ENCODE measurements around the gene LGI2. TPM values are rescaled to one million over a fixed set of nuclear protein-coding genes. Genes with fewer than 3 reads are reported as not detected.

Gene LGI2
- total and polyA plus RNA-seq, 2 of the 8 experiments (the other 6 are each of a cell fraction or from before 2014, with no cell fraction given) = 2.3 to 4.0 TPM

GRCh38 chr4:24970635-24971034 lies 60.1 kb downstream of the LGI2 start:
- no peak overlapping the region for H3K18ac ChIP-seq (ENCODE audit: extremely low read depth, low read length)
- H3K4me3 ChIP-seq (ENCODE audit: extremely low read depth in 1 of 4, insufficient read depth in 2 of 4, low read depth in 3 of 4, low read length in 4 of 4) = no peak overlapping the region
- no peak overlapping the region for H2BK120ac ChIP-seq (replicated peaks; ENCODE audit: low read depth, low read length)
- no peak overlapping the region for H3K56ac ChIP-seq (replicated peaks; ENCODE audit: insufficient read length, low read depth, low read length)
- H3K9ac ChIP-seq (replicated peaks in 1 of 4; ENCODE audit: extremely low read depth in 1 of 4, low read depth in 3 of 4, low read length in 3 of 4) = no peak overlapping the region
- ChIA-PET CTCF (ENCODE audit: partially characterized antibody) (no interaction called here), POLR2A (ENCODE audit: partially characterized antibody) (no interaction called here)
- H3K4me2 ChIP-seq (ENCODE audit: insufficient read depth in 1 of 2, low read depth in 2 of 2, low read length in 2 of 2) = no peak overlapping the region
- peaks cover 11 to 16% of the 10 kb centered on the region in 2 experiments for H3K9me3 ChIP-seq (ENCODE audit: insufficient read depth in 2 of 2, low read depth in 1 of 2, low read length in 1 of 2)
- no peak overlapping the region for H3K23ac ChIP-seq (ENCODE audit: insufficient read length)
- no peak overlapping the region; the same call in 1 of the 2 replicates for H4K8ac ChIP-seq (ENCODE audit: extremely low read depth, insufficient read depth, low read length)
- 0 out of 8 replicates have a peak, but pooled peaks cover 0 to 2% (median 0%) of the 10 kb centered on the region in 4 experiments for H3K36me3 ChIP-seq (ENCODE audit: control insufficient read depth in 2 of 4, insufficient read depth in 4 of 4, low read length in 3 of 4)
- H2BK20ac ChIP-seq (ENCODE audit: low read length) = no peak overlapping the region
- H3K27ac ChIP-seq (ENCODE audit: low read depth, low read length) = no peak overlapping the region
- no peak overlapping the region for H2BK15ac ChIP-seq (ENCODE audit: low read length)
- no peaks in the 10 kb centered on the region for H3K23me2 ChIP-seq (ENCODE audit: low read depth, low read length)
- TF ChIP-seq CTCF (IDR thresholded peaks at IDR 0.05; ENCODE audit: control extremely low read depth in 1 of 3, insufficient read depth in 1 of 3, low read depth in 1 of 3, low read length in 3 of 3) (peak; percentile 6 to 39 (median 24); a peak in 3 of 4 replicates), POU5F1 (IDR thresholded peaks at IDR 0.05; ENCODE audit: low read depth, low read length) (no peak), SP4 (IDR thresholded peaks at IDR 0.05; ENCODE audit: low read length) (no peak), RAD21 (IDR thresholded peaks at IDR 0.05 in 1 of 2, conservative IDR thresholded peaks at IDR 0.05 in 1 of 2; ENCODE audit: low read depth in 2 of 2, low read length in 2 of 2) (peak; percentile 44 to 61), RFX5 (IDR thresholded peaks at IDR 0.05; ENCODE audit: borderline replicate concordance, low read depth, low read length) (no peak), CBX8 (IDR thresholded peaks at IDR 0.05; ENCODE audit: borderline replicate concordance, low read depth, low read length) (no peak), RBBP5 (IDR thresholded peaks at IDR 0.05; ENCODE audit: borderline replicate concordance, low read depth, low read length) (no peak), POLR2AphosphoS5 (IDR thresholded peaks at IDR 0.05; ENCODE audit: low read depth, low read length) (no peak)
- no peaks in the 10 kb centered on the region for H3K79me2 ChIP-seq (ENCODE audit: control insufficient read depth in 1 of 2, insufficient read depth in 2 of 2, low read length in 2 of 2)
- FAIRE-seq (no peak), DNase-seq (ENCODE audit: low read depth in 1 of 2, low spot score in 2 of 2) (no peak)
- 89% methylated on average over 2 of the region's 2 CpGs; no CpG with 5 or more reads in 1 of the 2 experiments for WGBS, 2 experiments (ENCODE audit: extremely low coverage in 1 of 2, insufficient coverage in 1 of 2, insufficient read length in 1 of 2, insufficient replicate concordance in 2 of 2, low coverage in 1 of 2, low lambda C conversion rate in 2 of 2, missing lambda C conversion rate in 1 of 2)
- no peaks in the 10 kb centered on the region for H4K20me1 ChIP-seq (replicated peaks in 1 of 2; ENCODE audit: control insufficient read depth in 1 of 2, insufficient read depth in 2 of 2, low read length in 2 of 2)
- H2AK5ac ChIP-seq (ENCODE audit: low read depth, low read length) = no peak overlapping the region
- H2BK5ac ChIP-seq (ENCODE audit: low read depth, low read length) = no peak overlapping the region
- no peaks in the 10 kb centered on the region for H3K27me3 ChIP-seq (replicated peaks in 1 of 4; ENCODE audit: control insufficient read depth in 3 of 4, extremely low read depth in 1 of 4, insufficient read depth in 3 of 4, low read length in 3 of 4)
- no peak overlapping the region for H4K91ac ChIP-seq (replicated peaks; ENCODE audit: insufficient read length, low read length)
- no peak overlapping the region for H2AFZ ChIP-seq (ENCODE audit: low read length)
- no peak overlapping the region for H4K5ac ChIP-seq (ENCODE audit: insufficient read length, low read depth, low read length)
- no peak overlapping the region for H3K4ac ChIP-seq (replicated peaks; ENCODE audit: insufficient read length, low read depth, low read length)
- no peak overlapping the region for H2BK12ac ChIP-seq (ENCODE audit: low read depth, low read length)
- H3K4me1 ChIP-seq (replicated peaks in 1 of 4; ENCODE audit: control insufficient read depth in 3 of 4, insufficient read depth in 4 of 4, low read length in 3 of 4) = peaks cover 0 to 2% (median 0%) of the 10 kb centered on the region in 4 experiments; a peak in 1 of 7 replicates
- H3K79me1 ChIP-seq (ENCODE audit: low read depth, low read length) = no peaks in the 10 kb centered on the region; the same call in 1 of the 2 replicates
- no peak overlapping the region for H3K14ac ChIP-seq (ENCODE audit: insufficient read length)

Data from H1 (cell line).